H1 (cell line): ENCODE data around the gene P4HB. TPM values are rescaled to one million over a fixed set of nuclear protein-coding genes. Genes with fewer than 3 reads are reported as not detected.

ENCODE experiments used
- CTCF ChIA-PET: fragments of 300-600 bp; sonication (Branson Sonifier 250); formaldehyde crosslinking; loops from one replicate; lab custom pipeline; 2021; ENCODE audit not compliant: partially characterized antibody; lab: Charles Lee
- POLR2A ChIA-PET: fragments of 300-600 bp; sonication (Branson Sonifier 250); formaldehyde crosslinking; loops from one replicate; lab custom pipeline; 2021; ENCODE audit warnings: inconsistent platforms; ENCODE audit not compliant: partially characterized antibody; lab: Charles Lee
- DNase-seq, 2 experiments: peaks; one replicate each; pipeline versions ENCODE4 v3.0.0 to v3.0.0-alpha.2; 2010 to 2022; ENCODE audit warnings: low spot score in 2 of 2, low read depth in 1 of 2, mixed read lengths in 1 of 2
- FAIRE-seq: peaks from 2 replicates; lab custom pipeline; 2011; peaks lifted over from hg19 to GRCh38; lab: Jason Lieb, UNC
- H2AFZ ChIP-seq: 2 replicates; pipeline ENCODE4 v1.8.1; 2012; ENCODE audit warnings: low read length, inconsistent platforms
- H2AK5ac ChIP-seq: 2 replicates; pipeline ENCODE4 v1.6.1; 2013; ENCODE audit warnings: low read depth, low read length
- H2BK120ac ChIP-seq: replicated peaks from 2 replicates; pipeline ENCODE3; 2013; ENCODE audit warnings: low read depth, low read length, inconsistent platforms
- H2BK12ac ChIP-seq: 2 replicates; pipeline ENCODE4 v1.6.1; 2013; ENCODE audit warnings: low read depth, low read length
- H2BK15ac ChIP-seq: 2 replicates; pipeline ENCODE4 v1.6.1; 2013; ENCODE audit warnings: low read length
- H2BK20ac ChIP-seq: 2 replicates; pipeline ENCODE4 v1.6.1; 2013; ENCODE audit warnings: low read length
- H2BK5ac ChIP-seq: 2 replicates; pipeline ENCODE4 v1.6.1; 2013; ENCODE audit warnings: low read depth, low read length
- H3K14ac ChIP-seq: 2 replicates; pipeline ENCODE4 v1.6.1; 2013; ENCODE audit warnings: inconsistent platforms; ENCODE audit not compliant: insufficient read length
- H3K18ac ChIP-seq: 2 replicates; pipeline ENCODE4 v1.6.1; 2013; ENCODE audit warnings: low read length; ENCODE audit errors: extremely low read depth
- H3K23ac ChIP-seq: 2 replicates; pipeline ENCODE4 v1.6.1; 2013; ENCODE audit warnings: inconsistent platforms; ENCODE audit not compliant: insufficient read length
- H3K23me2 ChIP-seq: 2 replicates; pipeline ENCODE4 v1.6.1; 2013; ENCODE audit warnings: low read depth, low read length
- H3K27ac ChIP-seq: 2 replicates; pipeline ENCODE4 v1.6.1; 2011; ENCODE audit warnings: low read depth, low read length, inconsistent platforms
- H3K27me3 ChIP-seq, 4 experiments: replicated peaks in 1 of 4; 1 replicate in 1 of 4; 2 replicates in 3 of 4; pipeline versions ENCODE4 v1.6.1 to v1.8.1; 2011 to 2013; ENCODE audit warnings: low read length in 3 of 4, mild to moderate bottlenecking in 3 of 4, inconsistent platforms in 2 of 4, mixed read lengths in 2 of 4, moderate library complexity in 1 of 4; ENCODE audit not compliant: control insufficient read depth in 3 of 4, insufficient read depth in 3 of 4; ENCODE audit errors: extremely low read depth in 1 of 4
- H3K36me3 ChIP-seq, 4 experiments: 2 replicates each; pipeline versions ENCODE4 v1.6.1 to v1.8.1; 2011 to 2013; ENCODE audit warnings: mild to moderate bottlenecking in 4 of 4, low read length in 3 of 4, moderate library complexity in 2 of 4, control low read depth in 1 of 4, inconsistent platforms in 1 of 4; ENCODE audit not compliant: insufficient read depth in 4 of 4, control insufficient read depth in 2 of 4
- H3K4ac ChIP-seq: replicated peaks from 2 replicates; pipeline ENCODE3; 2013; ENCODE audit warnings: low read length, low read depth, mixed read lengths, inconsistent platforms; ENCODE audit not compliant: insufficient read length
- H3K4me1 ChIP-seq, 4 experiments: replicated peaks in 1 of 4; 1 replicate in 1 of 4; 2 replicates in 3 of 4; pipeline versions ENCODE4 v1.6.1 to v1.8.1; 2011 to 2013; ENCODE audit warnings: low read length in 3 of 4, inconsistent platforms in 2 of 4, mixed read lengths in 1 of 4; ENCODE audit not compliant: insufficient read depth in 4 of 4, control insufficient read depth in 3 of 4
- H3K4me2 ChIP-seq, 2 experiments: 2 replicates each; pipeline versions ENCODE4 v1.6.1 to v1.8.1; 2011 to 2013; ENCODE audit warnings: low read depth in 2 of 2, low read length in 2 of 2, control low read depth in 1 of 2, inconsistent platforms in 1 of 2, mild to moderate bottlenecking in 1 of 2; ENCODE audit not compliant: insufficient read depth in 1 of 2
- H3K4me3 ChIP-seq, 4 experiments: fragments of 200-600, 300-600 bp in 1 of 4; sonication (generic), shearing (Covaris generic), sonication (Bioruptor Twin) in 1 of 4; 2 replicates each; pipeline versions ENCODE4 v1.5.1 to v1.8.1; 2011 to 2016; ENCODE audit warnings: low read length in 4 of 4, low read depth in 3 of 4, control low read depth in 2 of 4, inconsistent platforms in 2 of 4, mild to moderate bottlenecking in 2 of 4, mixed read lengths in 1 of 4, moderate library complexity in 1 of 4; ENCODE audit not compliant: insufficient read depth in 2 of 4; ENCODE audit errors: extremely low read depth in 1 of 4
- H3K56ac ChIP-seq: replicated peaks from 2 replicates; pipeline ENCODE3; 2013; ENCODE audit warnings: low read depth, mild to moderate bottlenecking, mixed read lengths, low read length, inconsistent platforms; ENCODE audit not compliant: insufficient read length
- H3K79me1 ChIP-seq: 2 replicates; pipeline ENCODE4 v1.6.1; 2013; ENCODE audit warnings: low read depth, low read length, control low read depth
- H3K79me2 ChIP-seq, 2 experiments: 2 replicates each; pipeline versions ENCODE4 v1.6.1 to v1.8.1; 2012 to 2013; ENCODE audit warnings: low read length in 2 of 2, mild to moderate bottlenecking in 2 of 2, inconsistent platforms in 1 of 2; ENCODE audit not compliant: insufficient read depth in 2 of 2, control insufficient read depth in 1 of 2
- H3K9ac ChIP-seq, 4 experiments: replicated peaks in 1 of 4; 1 replicate in 1 of 4; 2 replicates in 3 of 4; pipeline versions ENCODE4 v1.6.1 to v1.8.1; 2011 to 2013; ENCODE audit warnings: low read depth in 3 of 4, low read length in 3 of 4, control low read depth in 2 of 4, mild to moderate bottlenecking in 2 of 4, moderate library complexity in 2 of 4, inconsistent platforms in 1 of 4; ENCODE audit errors: extremely low read depth in 1 of 4
- H3K9me3 ChIP-seq, 2 experiments: 2 replicates each; pipeline versions ENCODE4 v1.6.1 to v1.8.1; 2012 to 2013; ENCODE audit warnings: mild to moderate bottlenecking in 2 of 2, moderate library complexity in 2 of 2, control low read depth in 1 of 2, inconsistent platforms in 1 of 2, low read depth in 1 of 2, low read length in 1 of 2, mixed read lengths in 1 of 2; ENCODE audit not compliant: insufficient read depth in 2 of 2
- H4K20me1 ChIP-seq, 2 experiments: replicated peaks in 1 of 2; 2 replicates each; pipeline versions ENCODE3 to v1.8.1; 2011 to 2013; ENCODE audit warnings: inconsistent platforms in 2 of 2, low read length in 2 of 2, mild to moderate bottlenecking in 1 of 2; ENCODE audit not compliant: insufficient read depth in 2 of 2, control insufficient read depth in 1 of 2
- H4K5ac ChIP-seq: 2 replicates; pipeline ENCODE4 v1.6.1; 2013; ENCODE audit warnings: low read length, low read depth, mixed read lengths, inconsistent platforms; ENCODE audit not compliant: insufficient read length
- H4K8ac ChIP-seq: 2 replicates; pipeline ENCODE4 v1.8.0; 2013; ENCODE audit warnings: mild to moderate bottlenecking, moderate library complexity, low read length, inconsistent platforms; ENCODE audit not compliant: insufficient read depth; ENCODE audit errors: extremely low read depth
- H4K91ac ChIP-seq: replicated peaks from 2 replicates; pipeline ENCODE3; 2013; ENCODE audit warnings: low read length, mixed read lengths, inconsistent platforms; ENCODE audit not compliant: insufficient read length
- POLR2AphosphoS5 ChIP-seq: IDR thresholded peaks from 2 replicates; pipeline ENCODE4 v1.6.1; 2011; ENCODE audit warnings: low read depth, low read length
- TAF7 ChIP-seq: optimal IDR thresholded peaks from 2 replicates; pipeline ENCODE3; 2011; ENCODE audit warnings: low read depth, mild to moderate bottlenecking, inconsistent platforms, low read length, moderate library complexity, borderline replicate concordance
- WGBS, 2 experiments: shearing (Covaris generic) in 1 of 2; methylation state at CpG; one replicate each; pipeline versions ENCODE4 v1.1.6 to v1.1.7; 2013 to 2015; ENCODE audit warnings: low lambda C conversion rate in 2 of 2, mixed read lengths in 2 of 2, inconsistent platforms in 1 of 2, low coverage in 1 of 2, missing lambda C conversion rate in 1 of 2; ENCODE audit not compliant: insufficient replicate concordance in 2 of 2, insufficient coverage in 1 of 2, insufficient read length in 1 of 2; ENCODE audit errors: extremely low coverage in 1 of 2, missing lambda C conversion rate in 1 of 2; 5-methylcytosine and 5-hydroxymethylcytosine counted together
- polyA plus RNA-seq, 7 experiments: library from polyadenylated mRNA; depleted of rRNA in 3 of 7; stranded (reverse) in 5 of 7; unstranded in 2 of 7; fragments of >200 nt in 5 of 7; fragments of 200-250 nt in 2 of 7; gene quantifications; 1 replicate in 5 of 7; 2 replicates in 1 of 7; 4 replicates in 1 of 7; pipeline versions ENCODE4 v1.2.1 to v1.2.3, GENCODE V29; 2011 to 2013; ENCODE audit warnings: missing spikeins in 2 of 7, mixed read lengths in 2 of 7
- total RNA-seq: library from RNA; stranded (reverse); fragmentation: NEBNext Ultra II Directional; extraction: Animal tissue kit (Norgen Biotek cat#: 25700); gene quantifications from 2 replicates; pipeline ENCODE4 v1.2.1, GENCODE V29; 2021

The P4HB gene
- total and polyA plus RNA-seq, 2 of the 8 experiments (the other 6 are each of a cell fraction or from before 2014, with no cell fraction given), result 41.4 to 379 TPM

DNA sequence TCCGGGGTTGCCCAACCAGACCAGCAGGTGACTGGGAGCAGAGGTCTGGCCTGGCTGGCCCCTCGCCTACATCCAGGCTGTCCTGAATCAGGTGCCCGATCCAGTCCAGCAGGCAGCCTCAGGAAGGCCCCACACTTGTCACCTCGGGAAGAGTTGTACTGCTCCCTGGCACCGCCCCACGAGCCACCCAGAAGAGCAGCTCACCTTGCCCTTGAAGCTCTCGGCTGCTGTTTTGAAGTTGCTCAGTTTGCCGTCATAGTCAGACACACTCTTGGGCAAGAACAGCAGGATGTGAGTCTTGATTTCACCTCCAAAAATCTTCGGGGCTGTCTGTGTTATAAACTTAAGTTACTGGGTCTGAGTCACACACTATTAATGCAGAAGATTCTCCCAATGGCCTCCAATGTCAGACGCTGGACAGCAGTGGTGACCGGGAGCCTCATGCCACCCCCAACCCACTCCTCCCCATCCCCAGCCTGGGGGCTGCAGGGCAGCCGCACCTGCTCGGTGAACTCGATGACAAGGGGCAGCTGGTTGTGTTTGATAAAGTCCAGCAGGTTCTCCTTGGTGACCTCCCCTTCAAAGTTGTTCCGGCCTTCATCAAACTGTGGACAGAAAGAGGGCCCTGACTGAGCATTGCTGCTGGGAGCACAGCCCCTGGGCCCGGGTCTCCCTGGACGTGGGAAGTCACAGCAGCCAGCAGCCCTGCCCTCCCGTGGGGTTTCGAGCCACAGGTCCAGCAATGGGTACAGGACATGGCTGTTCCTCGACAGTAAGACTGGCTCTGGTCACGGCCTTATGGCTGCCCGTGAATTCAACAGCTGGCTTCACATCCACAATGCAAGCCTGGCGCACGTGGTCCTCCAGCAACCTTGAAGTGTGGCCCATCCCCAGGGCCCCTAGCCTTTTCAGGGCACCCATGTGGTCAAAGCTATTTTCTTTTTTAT lies 13.3 kb downstream of the P4HB start:
- Histone ChIP-seq H2AK5ac (no peak overlapping the region), H3K23ac (no peak overlapping the region), H3K27ac (no peak overlapping the region), H2BK20ac (no peak overlapping the region), H2BK12ac (no peak overlapping the region), H3K27me3 (no peaks in the 10 kb centered on the region; a peak in 2 of 7 replicates), H2AFZ (no peak overlapping the region), H3K4me1 (no peaks in the 10 kb centered on the region), H3K23me2 (no peaks in the 10 kb centered on the region), H4K20me1 (peaks cover 2 to 15% of the 10 kb centered on the region in 2 experiments), H4K91ac (no peak overlapping the region), H3K36me3 (peaks cover 12 to 58% (median 37%) of the 10 kb centered on the region in 4 experiments), H3K4me2 (no peak overlapping the region), H3K4ac (no peak overlapping the region), H3K79me2 (no peaks in the 10 kb centered on the region), H3K4me3 (no peak overlapping the region), H3K18ac (no peak overlapping the region), H3K56ac (no peak overlapping the region), H3K79me1 (no peaks in the 10 kb centered on the region), H3K9ac (no peak overlapping the region; a peak in 1 of 7 replicates), H3K9me3 (no peaks in the 10 kb centered on the region), H2BK5ac (no peak overlapping the region), H4K5ac (no peak overlapping the region), H4K8ac (peak overlapping the region; percentile 68; the same call in 1 of the 2 replicates), H3K14ac (no peak overlapping the region), H2BK120ac (no peak overlapping the region), H2BK15ac (no peak overlapping the region)
- CTCF ChIA-PET, result interaction anchor here (0.5 to 1.2 kb wide), 2 partner anchors 22 to 648 kb away, joined by 3 read pairs; no protein-coding TSS in a partner anchor
- WGBS, 2 experiments, result 92% methylated on average over 24 of the region's 24 CpGs; no CpG with 5 or more reads in 1 of the 2 experiments
- FAIRE-seq (no peak), DNase-seq (no peak)
- no peak for TF ChIP-seq TAF7
- peak; percentile 30; the same call in 1 of the 2 replicates for TF ChIP-seq POLR2AphosphoS5
- POLR2A ChIA-PET, result interaction anchor here (1.0 to 5.7 kb wide), 3 partner anchors 13 to 20 kb away, joined by 3 to 37 read pairs (median 4); partner anchors contain the start of genes MCRIP1 and PPP1R27
